GM23248 (cell line): ENCODE results near the gene SKA3.
"Not testable (repeated sequence)": the region's sequence is repeated elsewhere in the genome, so short reads cannot be mapped to it uniquely, and the experiment has no call there.

Experiments
- EZH2 ChIP-seq: fragments of 200-600 bp; sonication (generic); IDR thresholded peaks from 2 replicates; pipeline ENCODE4 v1.6.1; 2018; ENCODE audit warnings: antibody characterized with exemption, mild to moderate bottlenecking; ENCODE audit not compliant: insufficient read depth, poor library complexity, severe bottlenecking
- EZH2phosphoT487 ChIP-seq: fragments of 200-600 bp; sonication (generic); IDR thresholded peaks from 2 replicates; pipeline ENCODE4 v1.6.1; 2018; ENCODE audit warnings: antibody characterized with exemption, moderate library complexity, mild to moderate bottlenecking, low read depth; ENCODE audit not compliant: insufficient read depth

DNA sequence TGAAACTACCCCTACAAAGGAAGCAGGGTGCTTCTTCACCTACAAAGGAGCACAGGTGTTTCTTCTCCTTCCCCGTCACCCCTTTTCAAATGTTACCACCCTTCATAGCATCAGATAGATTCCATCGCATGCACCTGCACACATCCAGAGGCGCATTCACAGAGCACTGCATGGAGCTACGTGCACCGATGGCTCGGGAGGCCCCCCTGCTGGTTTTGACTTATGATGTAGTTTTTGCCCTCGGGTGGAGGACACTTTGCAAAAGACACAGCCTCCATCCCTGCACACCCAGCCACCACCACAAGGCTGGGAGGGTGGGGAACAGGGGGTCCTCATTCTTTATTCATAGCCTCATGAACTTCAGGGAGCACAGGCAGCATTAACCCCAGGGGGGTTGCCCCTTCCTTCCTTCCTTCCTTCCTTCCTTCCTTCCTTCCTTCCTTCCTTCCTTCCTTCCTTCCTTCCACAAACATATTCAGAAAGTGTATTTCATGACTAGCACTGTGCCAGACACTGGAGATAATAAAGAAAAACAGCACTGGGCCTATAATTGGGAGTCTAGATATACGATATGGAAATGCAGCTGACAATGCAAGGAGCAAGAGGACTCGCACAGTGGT is 21.4 kb upstream of the SKA3 start:
- TF ChIP-seq EZH2phosphoT487, EZH2: not testable (repeated sequence)
